ENCODE results near the gene VPS16. TPM values are rescaled to one million over a fixed set of nuclear protein-coding genes. Genes with fewer than 3 reads are reported as not detected.

The VPS16 gene
- total RNA-seq, 2 experiments from 2014 or later, result 49.7 to 54.9 TPM

DNA sequence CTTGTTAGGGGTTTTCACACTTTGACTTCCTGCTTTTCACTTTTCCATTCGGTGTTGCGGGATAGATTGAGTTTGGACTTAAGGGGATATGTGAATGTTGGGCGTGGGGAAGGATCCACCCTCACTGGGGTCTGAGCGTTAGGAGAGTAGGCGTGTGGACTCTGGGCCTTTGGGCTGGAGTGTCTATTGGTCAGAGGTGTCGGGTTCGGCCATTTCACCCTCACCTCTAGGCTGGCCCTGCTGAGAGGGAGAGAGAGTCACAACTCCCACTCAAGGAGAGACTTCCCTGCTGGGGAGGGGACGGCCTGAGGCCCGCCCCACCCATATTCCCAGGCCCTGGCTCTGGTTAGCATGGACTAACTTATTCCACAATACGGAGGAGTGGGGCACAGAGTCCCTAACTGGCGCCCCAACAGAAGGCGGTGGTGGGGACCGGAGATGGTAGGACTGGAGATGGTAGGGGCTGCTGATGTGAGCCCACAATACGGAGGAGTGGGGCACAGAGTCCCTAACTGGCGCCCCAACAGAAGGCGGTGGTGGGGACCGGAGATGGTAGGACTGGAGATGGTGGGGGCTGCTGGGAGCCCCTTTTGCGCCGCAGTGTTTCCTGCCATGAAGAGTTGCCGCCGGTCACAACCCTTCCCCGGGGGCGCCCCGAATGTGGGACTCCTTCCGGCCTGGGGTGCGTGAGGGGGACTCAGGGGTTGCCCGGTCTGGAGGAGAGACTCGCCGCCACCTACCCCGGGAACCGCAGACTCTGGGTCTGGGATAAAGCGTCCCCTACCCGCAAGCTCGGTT, 31.3 kb downstream of the VPS16 start:
- Mint-ChIP-seq H3K4me3 (peak overlapping the region; percentile 83), H3K9me3 (no peaks in the 10 kb centered on the region), H3K4me1 (peaks cover 57% of the 10 kb centered on the region), H3K27ac (peak overlapping the region; percentile 92), H3K36me3 (ENCODE audit: low read depth) (peaks cover 22% of the 10 kb centered on the region), H3K27me3 (no peaks in the 10 kb centered on the region)
- no peak for DNase-seq
- POLR2A ChIA-PET, result interaction anchor here (0.6 kb wide), 1 partner anchor 9 kb away, joined by 3 read pairs; no protein-coding TSS in a partner anchor
- CTCF ChIA-PET, result interaction anchor here (0.5 to 3.8 kb wide), 4 partner anchors 10 to 92 kb away, joined by 3 to 15 read pairs (median 4); partner anchors contain the start of genes PCED1A and VPS16

DNA sequence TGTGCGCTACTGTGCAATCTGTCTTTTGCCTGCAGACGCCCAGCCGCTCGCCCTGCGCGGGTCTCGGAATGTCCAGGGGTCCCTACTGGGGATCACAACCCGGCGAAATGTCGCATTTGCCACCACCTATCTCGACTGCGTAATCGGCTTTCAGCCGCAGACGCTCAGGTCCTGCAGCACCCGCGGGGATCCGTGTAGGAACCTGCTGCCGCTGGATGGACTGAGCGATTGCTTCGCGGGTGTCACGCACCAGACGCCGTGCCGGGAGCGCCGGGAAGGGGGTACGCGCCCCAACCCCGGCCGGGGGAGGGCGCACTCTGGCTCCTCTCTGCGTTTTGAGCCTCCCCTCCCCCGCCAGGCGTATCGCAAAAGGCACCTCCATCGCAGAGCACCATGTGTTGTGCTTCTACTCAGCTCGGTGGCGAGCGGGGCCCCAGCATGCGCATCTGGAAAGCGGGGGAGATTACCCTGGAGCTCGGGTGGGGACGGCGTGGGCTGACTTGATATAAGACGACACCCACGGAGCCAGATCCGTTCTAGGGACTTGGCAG, 32.0 kb downstream of the VPS16 start:
- H3K9me3 Mint-ChIP-seq, result no peaks in the 10 kb centered on the region
- ChIA-PET POLR2A (interaction anchor here (1.0 kb wide), 1 partner anchor 128 kb away, joined by 3 read pairs; no protein-coding TSS in a partner anchor), CTCF (interaction anchor here (0.5 to 3.8 kb wide), 5 partner anchors 11 to 91 kb away, joined by 3 to 15 read pairs (median 4); partner anchors contain the start of genes PCED1A and VPS16)
- peak; percentile 80 for DNase-seq
- H3K4me1 Mint-ChIP-seq, result peaks cover 53% of the 10 kb centered on the region
- H3K27ac Mint-ChIP-seq, result peak overlapping the region; percentile 92
- H3K36me3 Mint-ChIP-seq (ENCODE audit: low read depth), result peaks cover 23% of the 10 kb centered on the region
- peak overlapping the region; percentile 83 for H3K4me3 Mint-ChIP-seq
- no peaks in the 10 kb centered on the region for H3K27me3 Mint-ChIP-seq

DNA sequence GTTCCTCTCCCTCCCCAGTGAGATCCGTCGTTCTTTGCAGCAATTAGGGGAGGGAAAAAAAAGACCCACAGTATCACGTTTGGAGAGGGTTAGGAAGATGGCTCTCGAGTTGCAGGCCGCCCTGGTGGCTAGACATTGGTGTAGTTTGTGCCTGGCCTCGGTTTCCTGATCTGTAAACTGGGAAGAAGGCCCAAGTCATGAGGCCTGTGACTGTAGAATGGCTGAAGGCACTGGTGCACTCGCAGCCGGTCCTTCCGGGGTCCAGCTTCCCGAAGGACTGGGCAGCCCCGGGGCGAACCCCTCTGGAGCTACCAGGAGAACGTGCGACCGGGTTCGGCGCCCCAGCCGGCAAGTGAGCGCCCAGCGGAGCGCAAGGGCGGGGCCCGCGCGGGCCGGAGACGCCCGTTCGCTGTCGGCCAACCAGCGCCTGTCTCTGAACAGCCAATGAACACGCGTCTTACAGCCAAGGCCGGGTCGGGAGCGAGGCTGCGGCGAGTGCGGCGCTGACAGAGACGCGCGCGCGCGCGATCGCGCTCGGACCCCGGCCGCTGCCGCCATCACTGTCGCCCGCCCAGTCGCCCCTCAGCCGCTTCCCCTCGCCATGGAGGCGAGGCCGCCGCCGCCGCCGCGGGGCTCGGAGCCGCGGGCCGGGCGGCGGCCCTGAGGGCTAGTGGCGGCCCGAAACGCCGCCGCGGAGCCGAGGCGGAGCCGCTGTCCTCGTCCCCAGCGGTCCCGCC, 32.6 kb downstream of the VPS16 start, which contains the start of gene PTPRA:
Gene PTPRA (plus strand): TSS at position 472 of the 737 bp plus-strand sequence. CDS start 90,797 bp downstream, outside the sequence.
- H3K4me1 Mint-ChIP-seq, result peaks cover 48% of the 10 kb centered on the region
- CTCF ChIA-PET, result interaction anchor here (0.8 to 3.8 kb wide), 2 partner anchors 12 to 21 kb away, joined by 3 to 15 read pairs; no protein-coding TSS in a partner anchor
- H3K36me3 Mint-ChIP-seq (ENCODE audit: low read depth), result peaks cover 19% of the 10 kb centered on the region
- no peaks in the 10 kb centered on the region for H3K27me3 Mint-ChIP-seq
- peak within 1 kb of the TSS; percentile 92 for H3K27ac Mint-ChIP-seq
- H3K4me3 Mint-ChIP-seq, result peak within 1 kb of the TSS; percentile 87
- peak; percentile 94 for DNase-seq
- H3K9me3 Mint-ChIP-seq, result no peaks in the 10 kb centered on the region
- POLR2A ChIA-PET, result interaction anchor here (1.0 kb wide), 1 partner anchor 128 kb away, joined by 3 read pairs; no protein-coding TSS in a partner anchor

DNA sequence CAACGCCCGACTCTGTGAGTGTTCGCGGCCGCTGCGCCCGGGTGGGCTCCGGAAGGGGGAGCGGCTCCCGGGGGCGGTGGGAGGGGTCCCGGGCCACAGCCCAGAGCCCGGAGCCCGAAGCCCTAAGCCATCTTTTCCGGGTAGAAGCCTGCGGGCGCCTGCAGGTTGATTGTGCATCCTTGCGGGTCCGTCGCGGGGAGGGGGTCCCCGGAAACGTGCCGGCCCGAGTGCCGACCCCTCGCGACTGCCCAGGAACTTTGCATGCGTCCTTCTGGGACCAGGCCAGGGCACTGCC, 33.1 kb downstream of the VPS16 start:
- peaks cover 19% of the 10 kb centered on the region for H3K36me3 Mint-ChIP-seq (ENCODE audit: low read depth)
- no peaks in the 10 kb centered on the region for H3K27me3 Mint-ChIP-seq
- no peaks in the 10 kb centered on the region for H3K9me3 Mint-ChIP-seq
- ChIA-PET POLR2A (interaction anchor here (1.0 kb wide), 1 partner anchor 127 kb away, joined by 3 read pairs; no protein-coding TSS in a partner anchor), CTCF (interaction anchor here (0.8 to 3.8 kb wide), 2 partner anchors 12 to 22 kb away, joined by 3 to 15 read pairs; no protein-coding TSS in a partner anchor)
- peaks cover 48% of the 10 kb centered on the region for H3K4me1 Mint-ChIP-seq
- peak; percentile 67 for DNase-seq
- H3K4me3 Mint-ChIP-seq, result peak overlapping the region; percentile 87
- H3K27ac Mint-ChIP-seq, result peak overlapping the region; percentile 87

DNA sequence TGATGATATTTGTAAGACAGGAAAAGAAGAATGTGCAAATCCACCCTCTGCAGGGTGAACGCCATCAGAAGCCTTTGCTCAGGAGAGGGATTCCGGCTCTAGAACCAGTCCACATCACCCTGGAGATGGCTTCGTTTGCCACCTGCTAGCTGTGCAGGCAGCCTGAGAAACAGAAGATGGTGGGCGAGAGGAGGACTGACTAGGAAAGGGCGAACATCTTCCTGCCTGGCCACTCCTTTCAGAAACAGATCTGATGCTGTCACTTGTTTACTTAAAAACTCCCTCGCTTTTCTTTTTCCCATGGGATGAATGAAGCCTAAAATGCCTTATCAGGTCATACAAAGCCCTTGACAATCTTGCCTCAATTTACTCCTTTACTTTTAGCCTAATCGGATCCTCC, 33.9 kb downstream of the VPS16 start:
- CTCF ChIA-PET, result interaction anchor here (1.4 kb wide), 1 partner anchor 27 kb away, joined by 3 read pairs; no protein-coding TSS in a partner anchor

DNA sequence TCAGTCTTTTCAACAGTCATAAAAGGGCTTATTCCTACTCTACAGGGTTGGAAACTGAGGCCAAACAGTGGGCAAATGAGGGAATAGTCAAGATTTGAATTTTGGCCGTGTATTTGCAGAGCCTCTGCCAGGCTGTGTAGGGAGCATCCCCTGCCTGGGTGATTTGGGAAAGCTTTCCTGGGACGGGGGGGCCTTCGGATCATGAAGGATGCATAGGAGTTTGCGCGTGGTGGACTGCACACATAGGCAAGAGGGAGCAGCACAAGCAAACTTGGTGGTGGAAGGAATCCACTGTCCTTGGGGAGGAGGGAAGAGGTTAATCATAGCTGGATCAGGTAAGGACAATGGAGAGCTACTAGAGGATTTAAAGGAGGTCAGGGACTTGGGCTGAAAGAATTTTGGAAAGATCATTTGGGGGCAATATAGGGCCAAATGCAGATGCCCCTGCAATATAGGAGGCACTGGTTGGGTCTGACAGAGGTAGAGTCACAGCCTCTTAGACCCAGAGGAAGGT, 35.2 kb downstream of the VPS16 start:
- Mint-ChIP-seq H3K9me3 (no peaks in the 10 kb centered on the region), H3K27me3 (no peaks in the 10 kb centered on the region), H3K4me1 (peaks cover 48% of the 10 kb centered on the region), H3K36me3 (ENCODE audit: low read depth) (peaks cover 23% of the 10 kb centered on the region), H3K27ac (peak overlapping the region; percentile 48), H3K4me3 (peak overlapping the region; percentile 45)
- no peak for DNase-seq
- POLR2A ChIA-PET, result interaction anchor here (0.5 kb wide), 1 partner anchor 177 kb away, joined by 5 read pairs; no protein-coding TSS in a partner anchor
- CTCF ChIA-PET, result interaction anchor here (0.6 to 1.4 kb wide), 2 partner anchors 26 to 210 kb away, joined by 3 read pairs; no protein-coding TSS in a partner anchor

More for the DNA sequence above, 33.9 kb downstream of the VPS16 start:
- DNase-seq, result peak; percentile 23
- Mint-ChIP-seq H3K27ac (peak overlapping the region; percentile 87), H3K9me3 (no peaks in the 10 kb centered on the region), H3K4me3 (peak overlapping the region; percentile 87), H3K36me3 (ENCODE audit: low read depth) (peaks cover 19% of the 10 kb centered on the region), H3K4me1 (peaks cover 53% of the 10 kb centered on the region), H3K27me3 (no peaks in the 10 kb centered on the region)
- POLR2A ChIA-PET, result no interaction called here

DNA sequence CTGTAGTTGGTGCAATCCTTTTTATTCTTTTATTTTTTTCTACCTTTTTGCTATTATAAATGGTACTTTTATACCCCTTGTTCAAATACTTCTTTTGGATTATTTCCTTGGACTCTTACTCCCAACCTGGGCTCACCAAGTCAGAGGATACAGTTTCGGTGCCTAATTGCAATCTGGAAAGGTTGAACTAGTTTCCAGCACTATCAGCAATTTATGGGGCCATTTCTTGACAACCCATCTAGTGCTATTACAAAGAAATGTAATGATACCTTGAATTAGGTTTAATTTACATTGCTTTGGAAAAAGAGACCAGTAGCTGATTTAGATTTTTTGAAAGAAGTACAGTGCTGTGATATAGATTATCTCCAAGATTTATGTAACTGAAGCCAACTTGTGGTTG, 38.0 kb downstream of the VPS16 start:
- POLR2A ChIA-PET, result no interaction called here
- no peaks in the 10 kb centered on the region for H3K27me3 Mint-ChIP-seq
- H3K9me3 Mint-ChIP-seq, result no peaks in the 10 kb centered on the region
- CTCF ChIA-PET, result interaction anchor here (0.6 to 0.8 kb wide), 2 partner anchors 12 to 112 kb away, joined by 3 read pairs; no protein-coding TSS in a partner anchor
- peaks cover 34% of the 10 kb centered on the region for H3K4me1 Mint-ChIP-seq
- H3K27ac Mint-ChIP-seq, result no peak overlapping the region
- no peak overlapping the region for H3K4me3 Mint-ChIP-seq
- H3K36me3 Mint-ChIP-seq (ENCODE audit: low read depth), result peaks cover 25% of the 10 kb centered on the region
- DNase-seq, result no peak

DNA sequence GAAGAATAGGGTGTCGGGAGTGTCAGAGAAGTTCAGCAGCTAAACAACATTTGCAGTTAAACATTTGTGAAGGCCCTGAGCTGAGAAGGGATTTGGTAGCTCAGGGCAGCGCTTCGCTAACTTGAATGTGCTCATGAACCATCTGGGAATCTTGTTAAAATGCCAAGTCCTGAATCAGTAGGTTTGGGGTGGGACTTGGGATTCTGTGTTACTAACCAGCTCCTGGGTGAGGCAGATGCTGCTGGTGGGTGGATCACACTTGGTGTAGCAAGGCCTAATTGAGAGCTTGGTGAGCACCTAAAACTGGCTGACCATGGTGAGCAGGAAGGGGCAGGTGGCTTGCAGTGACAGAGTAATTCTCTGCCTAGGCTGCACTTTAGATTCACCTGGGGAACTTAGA, 38.6 kb downstream of the VPS16 start:
- H3K4me3 Mint-ChIP-seq, result no peak overlapping the region
- ChIA-PET POLR2A (no interaction called here), CTCF (interaction anchor here (0.6 kb wide), 1 partner anchor 966 kb away, joined by 3 read pairs; no protein-coding TSS in a partner anchor)
- peaks cover 25% of the 10 kb centered on the region for H3K36me3 Mint-ChIP-seq (ENCODE audit: low read depth)
- H3K27ac Mint-ChIP-seq, result no peak overlapping the region
- H3K4me1 Mint-ChIP-seq, result peaks cover 39% of the 10 kb centered on the region
- H3K27me3 Mint-ChIP-seq, result no peaks in the 10 kb centered on the region
- no peaks in the 10 kb centered on the region for H3K9me3 Mint-ChIP-seq
- DNase-seq, result no peak

DNA sequence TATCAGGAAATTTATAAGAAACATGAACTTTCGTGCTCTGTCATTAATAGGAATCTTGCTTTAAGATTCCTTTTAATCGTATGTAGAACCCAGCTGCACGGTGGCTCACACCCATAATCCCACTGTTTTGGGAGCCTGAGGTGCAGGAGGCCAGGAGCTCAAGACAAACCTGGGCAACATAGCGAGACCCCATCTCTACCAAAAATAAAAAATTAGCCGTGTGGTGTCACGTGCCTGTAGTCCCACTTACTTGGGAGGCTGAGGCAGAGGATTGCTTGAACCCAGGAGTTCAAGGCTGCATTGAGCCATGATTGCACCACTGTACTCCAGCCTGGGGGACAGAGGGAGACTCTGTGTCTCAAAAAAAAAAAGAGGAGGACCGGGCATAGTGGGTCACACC, 40.1 kb downstream of the VPS16 start:
- ChIA-PET POLR2A (no interaction called here), CTCF (interaction anchor here (1.2 kb wide), 1 partner anchor 120 kb away, joined by 4 read pairs; no protein-coding TSS in a partner anchor)
- Mint-ChIP-seq H3K4me3 (no peak overlapping the region), H3K27me3 (no peaks in the 10 kb centered on the region), H3K27ac (no peak overlapping the region), H3K4me1 (peaks cover 38% of the 10 kb centered on the region), H3K9me3 (no peaks in the 10 kb centered on the region), H3K36me3 (ENCODE audit: low read depth) (peaks cover 21% of the 10 kb centered on the region)
- no peak for DNase-seq

DNA sequence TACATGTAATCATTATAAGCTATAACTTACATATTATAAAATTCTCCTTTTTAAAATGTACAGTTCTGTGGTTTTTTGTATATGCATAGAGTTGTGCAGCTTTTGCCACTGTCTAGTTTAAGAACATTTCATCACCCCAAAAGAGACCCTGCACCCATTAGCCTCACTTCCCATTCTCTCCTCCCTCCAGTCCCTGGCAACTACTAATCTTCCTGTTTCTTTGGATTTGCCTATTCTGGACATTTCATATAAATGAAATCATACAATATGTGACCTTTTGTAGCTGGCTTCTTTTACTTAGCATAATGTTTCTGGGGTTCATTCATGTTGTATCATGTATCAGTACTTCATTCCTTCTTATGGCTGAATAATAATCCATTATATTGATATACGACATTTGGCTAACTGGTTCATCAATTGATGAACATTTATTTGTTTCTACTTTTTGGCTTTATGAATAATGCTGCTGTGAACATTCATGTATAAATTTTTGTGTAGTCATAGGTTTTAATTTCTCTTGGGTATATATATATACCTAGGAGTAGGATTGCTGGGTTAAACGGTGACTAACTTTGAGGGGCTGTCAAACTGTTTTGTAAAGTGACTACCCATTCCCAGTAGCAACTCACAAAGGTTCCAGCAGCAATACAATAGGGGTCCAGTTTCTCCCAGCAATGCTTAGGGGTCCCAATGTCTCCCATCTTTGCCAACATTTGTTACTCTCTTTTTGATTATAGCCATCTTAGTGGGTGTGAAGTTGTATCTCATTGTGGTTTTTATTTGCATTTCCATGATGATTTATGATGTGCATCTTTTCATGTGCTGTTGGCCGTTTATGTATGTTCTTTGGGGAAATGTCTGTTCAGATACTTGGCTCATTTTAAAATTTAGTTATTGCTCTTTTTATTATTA, 43.4 kb downstream of the VPS16 start:
- no peaks in the 10 kb centered on the region for H3K9me3 Mint-ChIP-seq
- no peak overlapping the region for H3K27ac Mint-ChIP-seq
- no peak overlapping the region for H3K4me3 Mint-ChIP-seq
- CTCF ChIA-PET, result interaction anchor here (0.6 to 0.7 kb wide), 2 partner anchors 13 to 78 kb away, joined by 3 read pairs; no protein-coding TSS in a partner anchor
- peaks cover 12% of the 10 kb centered on the region for H3K36me3 Mint-ChIP-seq (ENCODE audit: low read depth)
- no peak for DNase-seq
- POLR2A ChIA-PET, result no interaction called here
- no peaks in the 10 kb centered on the region for H3K27me3 Mint-ChIP-seq
- peaks cover 32% of the 10 kb centered on the region for H3K4me1 Mint-ChIP-seq

DNA sequence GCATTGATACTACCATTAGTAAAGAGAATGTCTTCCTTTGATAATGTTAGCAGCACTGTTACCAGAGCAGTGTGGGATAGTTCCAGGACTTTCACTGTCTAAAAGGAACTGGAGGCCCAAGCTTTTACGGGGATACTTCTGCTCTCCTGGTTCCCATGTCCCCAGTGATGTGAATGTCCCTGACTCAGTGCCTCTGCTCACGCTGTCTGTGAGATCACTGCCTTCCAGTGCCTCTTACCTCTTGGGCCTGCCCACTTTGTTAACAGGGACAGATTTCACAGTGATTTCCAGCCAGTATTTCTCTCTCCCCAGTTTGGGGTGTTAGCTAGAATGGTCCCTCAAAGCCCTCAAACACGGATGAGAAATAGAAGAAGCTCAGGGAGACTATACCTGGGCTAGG, 47.2 kb downstream of the VPS16 start:
- no peak for DNase-seq
- CTCF ChIA-PET, result interaction anchor here (0.9 kb wide), 1 partner anchor 48 kb away, joined by 3 read pairs; no protein-coding TSS in a partner anchor
- Mint-ChIP-seq H3K4me3 (no peak overlapping the region), H3K27me3 (no peaks in the 10 kb centered on the region), H3K4me1 (peaks cover 43% of the 10 kb centered on the region), H3K27ac (no peak overlapping the region), H3K9me3 (no peaks in the 10 kb centered on the region), H3K36me3 (ENCODE audit: low read depth) (peaks cover 15% of the 10 kb centered on the region)
- POLR2A ChIA-PET, result no interaction called here
